HepG2 (cell line): ENCODE measurements around the gene MMAA. TPM values are rescaled to one million over a fixed set of nuclear protein-coding genes. Genes with fewer than 3 reads are reported as not detected.
A peak's percentile ranks its signal among the peaks of the same experiment; 100 is the strongest.

ENCODE experiments used
- GATAD1 ChIP-seq: IDR thresholded peaks from 2 replicates; pipeline ENCODE4 v1.6.1; 2016; ENCODE audit warnings: missing genetic modification reagents, missing compliant biosample characterization
- GPN1 ChIP-seq: sonication (generic); formaldehyde crosslinking; IDR thresholded peaks from 2 replicates; pipeline ENCODE4 v1.5.1; 2020; ENCODE audit warnings: missing genetic modification reagents, borderline replicate concordance
- JUN ChIP-seq: sonication (generic); formaldehyde crosslinking; IDR thresholded peaks from 2 replicates; pipeline ENCODE4 v1.4.0; 2020; ENCODE audit warnings: mild to moderate bottlenecking, missing genetic modification reagents
- NAIF1 ChIP-seq: sonication (generic); formaldehyde crosslinking; IDR thresholded peaks from 2 replicates; pipeline ENCODE4 v1.5.0; 2020; ENCODE audit warnings: mild to moderate bottlenecking, missing genetic modification reagents, borderline replicate concordance
- NFYC ChIP-seq: IDR thresholded peaks from 2 replicates; pipeline ENCODE4 v1.6.1; 2016; ENCODE audit warnings: missing genetic modification reagents, missing compliant biosample characterization
- SRSF1 ChIP-seq: fragments of 200-400 bp; formaldehyde crosslinking; optimal IDR thresholded peaks from 2 replicates; pipeline ENCODE3; 2017; ENCODE audit warnings: mild to moderate bottlenecking, low read depth, low read length, moderate library complexity
- TAF15 ChIP-seq: fragments of 200-400 bp; formaldehyde crosslinking; IDR thresholded peaks from one replicate; pipeline ENCODE4 v1.6.1; 2018; ENCODE audit warnings: mild to moderate bottlenecking, low read depth, low read length; ENCODE audit not compliant: poor library complexity, severe bottlenecking
- TBX2 ChIP-seq: sonication (generic); formaldehyde crosslinking; IDR thresholded peaks from 2 replicates; pipeline ENCODE4 v1.5.0; 2020; ENCODE audit warnings: missing genetic modification reagents, mild to moderate bottlenecking, borderline replicate concordance
- ZC3H13 ChIP-seq: sonication (generic); formaldehyde crosslinking; IDR thresholded peaks from 2 replicates; pipeline ENCODE4 v1.8.1; 2023; ENCODE audit warnings: mild to moderate bottlenecking, missing genetic modification reagents, moderate library complexity
- ZKSCAN5 ChIP-seq: sonication (generic); formaldehyde crosslinking; IDR thresholded peaks from 2 replicates; pipeline ENCODE4 v1.5.1; 2020; ENCODE audit warnings: mild to moderate bottlenecking, missing genetic modification reagents
- ZNF138 ChIP-seq: sonication (generic); formaldehyde crosslinking; IDR thresholded peaks from 2 replicates; pipeline ENCODE4 v1.5.0; 2020; ENCODE audit warnings: mild to moderate bottlenecking, low read depth, missing genetic modification reagents
- ZNF468 ChIP-seq: sonication (generic); formaldehyde crosslinking; IDR thresholded peaks from 2 replicates; pipeline ENCODE4 v1.8.0; 2022; ENCODE audit warnings: mild to moderate bottlenecking, moderate library complexity, missing genetic modification reagents
- ZNF616 ChIP-seq: sonication (generic); formaldehyde crosslinking; IDR thresholded peaks from 2 replicates; pipeline ENCODE4 v1.5.0; 2020; ENCODE audit warnings: low read depth, mild to moderate bottlenecking, missing genetic modification reagents
- ZNF678 ChIP-seq: sonication (generic); formaldehyde crosslinking; IDR thresholded peaks from 2 replicates; pipeline ENCODE4 v1.4.0; 2020; ENCODE audit warnings: mild to moderate bottlenecking, missing genetic modification reagents
- ZNF773 ChIP-seq: sonication (generic); formaldehyde crosslinking; IDR thresholded peaks from 2 replicates; pipeline ENCODE4 v1.4.0; 2020; ENCODE audit warnings: missing genetic modification reagents, borderline replicate concordance
- ZNF777 ChIP-seq: sonication (generic); formaldehyde crosslinking; IDR thresholded peaks from 2 replicates; pipeline ENCODE4 v1.4.0; 2020; ENCODE audit warnings: missing genetic modification reagents
- ZNF850 ChIP-seq: sonication (generic); formaldehyde crosslinking; conservative IDR thresholded peaks from 2 replicates; pipeline ENCODE4 v1.9.0; 2021; ENCODE audit warnings: mild to moderate bottlenecking, missing genetic modification reagents
- polyA plus RNA-seq, 8 experiments: library from polyadenylated mRNA; depleted of rRNA in 3 of 8; stranded (reverse) in 7 of 8; unstranded in 1 of 8; fragments of >200 nt; fragmentation: Illumina TruSeq in 4 of 8; extraction: Trizol in 4 of 8; gene quantifications; 2 replicates each; pipeline versions ENCODE4 v1.2.1 to v1.2.3, GENCODE V29; 2011 to 2016; ENCODE audit warnings: low read depth in 4 of 8, missing spikeins in 1 of 8, mixed read lengths in 1 of 8; ENCODE audit not compliant: insufficient read depth in 1 of 8
- total RNA-seq, 5 experiments: library from RNA; depleted of rRNA; stranded (reverse); fragments of >200 nt; fragmentation: Illumina TruSeq; extraction: Trizol; gene quantifications; 2 replicates each; pipeline ENCODE4 v1.2.3, GENCODE V29; 2016; ENCODE audit warnings: low read depth in 1 of 5
- TF ChIP-seq, protein P1 (sequence below): sonication (generic); formaldehyde crosslinking; IDR thresholded peaks from 2 replicates; pipeline ENCODE4 v1.4.0; 2020; ENCODE audit warnings: missing genetic modification reagents
- TF ChIP-seq, protein P2 (sequence below): sonication (generic); formaldehyde crosslinking; IDR thresholded peaks from 2 replicates; pipeline ENCODE4 v1.4.0; 2020; ENCODE audit warnings: missing genetic modification reagents, borderline replicate concordance

Gene MMAA
- total and polyA plus RNA-seq, 2 of the 13 experiments (the other 11 are each of a cell fraction or from before 2014, with no cell fraction given), result 1.3 to 2.8 TPM

DNA sequence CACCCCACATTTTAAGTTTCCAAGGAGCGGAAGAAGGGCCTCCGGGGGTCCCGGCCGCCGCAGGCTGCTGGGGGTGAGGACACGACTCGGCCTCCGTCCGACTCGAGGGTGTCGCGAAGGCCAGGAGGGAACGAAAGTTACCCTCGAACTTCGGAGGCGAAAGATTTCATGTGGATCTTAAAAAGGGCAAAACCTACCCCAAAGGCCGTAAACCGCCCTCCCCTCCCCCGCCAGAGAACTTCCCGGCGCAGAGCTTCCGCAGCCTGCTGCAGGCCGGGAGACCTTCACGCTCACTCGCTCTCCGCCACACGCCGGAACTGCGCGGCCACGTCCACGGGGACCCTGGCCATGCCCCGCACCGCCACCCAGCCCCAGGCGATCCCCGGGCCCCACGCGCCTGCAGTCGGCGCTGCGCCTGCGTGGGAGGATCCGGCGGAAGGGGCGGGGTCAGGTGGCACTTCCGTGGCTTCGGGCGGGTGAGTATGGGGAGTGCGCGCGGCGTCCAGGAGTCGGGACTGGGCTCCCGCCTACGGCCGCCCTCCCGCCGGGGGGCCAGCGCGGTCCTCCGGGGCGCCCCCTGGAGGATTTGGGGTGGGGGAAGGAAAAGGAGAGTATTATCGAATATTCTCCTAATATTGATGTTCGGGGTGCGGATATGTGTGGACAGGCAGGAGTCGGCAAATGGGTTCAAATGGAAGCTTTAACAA, at the start of gene MMAA (continued):
- TF ChIP-seq SRSF1, result peak; percentile 57
- 0 out of 2 replicates have a peak, but pooled peaks have one; percentile 60 for TF ChIP-seq ZNF678 (CRISPR knock-in tag)
- TF ChIP-seq ZNF468, result no peak
- TF ChIP-seq ZNF616, result peak; percentile 71; the same call in 1 of the 2 replicates
- TF ChIP-seq, protein P1, sequence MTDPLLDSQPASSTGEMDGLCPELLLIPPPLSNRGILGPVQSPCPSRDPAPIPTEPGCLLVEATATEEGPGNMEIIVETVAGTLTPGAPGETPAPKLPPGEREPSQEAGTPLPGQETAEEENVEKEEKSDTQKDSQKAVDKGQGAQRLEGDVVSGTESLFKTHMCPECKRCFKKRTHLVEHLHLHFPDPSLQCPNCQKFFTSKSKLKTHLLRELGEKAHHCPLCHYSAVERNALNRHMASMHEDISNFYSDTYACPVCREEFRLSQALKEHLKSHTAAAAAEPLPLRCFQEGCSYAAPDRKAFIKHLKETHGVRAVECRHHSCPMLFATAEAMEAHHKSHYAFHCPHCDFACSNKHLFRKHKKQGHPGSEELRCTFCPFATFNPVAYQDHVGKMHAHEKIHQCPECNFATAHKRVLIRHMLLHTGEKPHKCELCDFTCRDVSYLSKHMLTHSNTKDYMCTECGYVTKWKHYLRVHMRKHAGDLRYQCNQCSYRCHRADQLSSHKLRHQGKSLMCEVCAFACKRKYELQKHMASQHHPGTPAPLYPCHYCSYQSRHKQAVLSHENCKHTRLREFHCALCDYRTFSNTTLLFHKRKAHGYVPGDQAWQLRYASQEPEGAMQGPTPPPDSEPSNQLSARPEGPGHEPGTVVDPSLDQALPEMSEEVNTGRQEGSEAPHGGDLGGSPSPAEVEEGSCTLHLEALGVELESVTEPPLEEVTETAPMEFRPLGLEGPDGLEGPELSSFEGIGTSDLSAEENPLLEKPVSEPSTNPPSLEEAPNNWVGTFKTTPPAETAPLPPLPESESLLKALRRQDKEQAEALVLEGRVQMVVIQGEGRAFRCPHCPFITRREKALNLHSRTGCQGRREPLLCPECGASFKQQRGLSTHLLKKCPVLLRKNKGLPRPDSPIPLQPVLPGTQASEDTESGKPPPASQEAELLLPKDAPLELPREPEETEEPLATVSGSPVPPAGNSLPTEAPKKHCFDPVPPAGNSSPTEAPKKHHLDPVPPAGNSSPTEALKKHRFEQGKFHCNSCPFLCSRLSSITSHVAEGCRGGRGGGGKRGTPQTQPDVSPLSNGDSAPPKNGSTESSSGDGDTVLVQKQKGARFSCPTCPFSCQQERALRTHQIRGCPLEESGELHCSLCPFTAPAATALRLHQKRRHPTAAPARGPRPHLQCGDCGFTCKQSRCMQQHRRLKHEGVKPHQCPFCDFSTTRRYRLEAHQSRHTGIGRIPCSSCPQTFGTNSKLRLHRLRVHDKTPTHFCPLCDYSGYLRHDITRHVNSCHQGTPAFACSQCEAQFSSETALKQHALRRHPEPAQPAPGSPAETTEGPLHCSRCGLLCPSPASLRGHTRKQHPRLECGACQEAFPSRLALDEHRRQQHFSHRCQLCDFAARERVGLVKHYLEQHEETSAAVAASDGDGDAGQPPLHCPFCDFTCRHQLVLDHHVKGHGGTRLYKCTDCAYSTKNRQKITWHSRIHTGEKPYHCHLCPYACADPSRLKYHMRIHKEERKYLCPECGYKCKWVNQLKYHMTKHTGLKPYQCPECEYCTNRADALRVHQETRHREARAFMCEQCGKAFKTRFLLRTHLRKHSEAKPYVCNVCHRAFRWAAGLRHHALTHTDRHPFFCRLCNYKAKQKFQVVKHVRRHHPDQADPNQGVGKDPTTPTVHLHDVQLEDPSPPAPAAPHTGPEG (CRISPR knock-in tag), result peak; percentile 97
- no peak for TF ChIP-seq NFYC
- peak; percentile 85 for TF ChIP-seq GATAD1
- TF ChIP-seq ZNF138 (CRISPR knock-in tag), result peak; percentile 72; the same call in 1 of the 2 replicates
- TF ChIP-seq TAF15, result no peak
- no peak for TF ChIP-seq ZNF773 (CRISPR knock-in tag)
- TF ChIP-seq ZNF777, result peak; percentile 67; the same call in 1 of the 2 replicates
- TF ChIP-seq GPN1 (CRISPR knock-in tag), result no peak
- TF ChIP-seq, protein P2, sequence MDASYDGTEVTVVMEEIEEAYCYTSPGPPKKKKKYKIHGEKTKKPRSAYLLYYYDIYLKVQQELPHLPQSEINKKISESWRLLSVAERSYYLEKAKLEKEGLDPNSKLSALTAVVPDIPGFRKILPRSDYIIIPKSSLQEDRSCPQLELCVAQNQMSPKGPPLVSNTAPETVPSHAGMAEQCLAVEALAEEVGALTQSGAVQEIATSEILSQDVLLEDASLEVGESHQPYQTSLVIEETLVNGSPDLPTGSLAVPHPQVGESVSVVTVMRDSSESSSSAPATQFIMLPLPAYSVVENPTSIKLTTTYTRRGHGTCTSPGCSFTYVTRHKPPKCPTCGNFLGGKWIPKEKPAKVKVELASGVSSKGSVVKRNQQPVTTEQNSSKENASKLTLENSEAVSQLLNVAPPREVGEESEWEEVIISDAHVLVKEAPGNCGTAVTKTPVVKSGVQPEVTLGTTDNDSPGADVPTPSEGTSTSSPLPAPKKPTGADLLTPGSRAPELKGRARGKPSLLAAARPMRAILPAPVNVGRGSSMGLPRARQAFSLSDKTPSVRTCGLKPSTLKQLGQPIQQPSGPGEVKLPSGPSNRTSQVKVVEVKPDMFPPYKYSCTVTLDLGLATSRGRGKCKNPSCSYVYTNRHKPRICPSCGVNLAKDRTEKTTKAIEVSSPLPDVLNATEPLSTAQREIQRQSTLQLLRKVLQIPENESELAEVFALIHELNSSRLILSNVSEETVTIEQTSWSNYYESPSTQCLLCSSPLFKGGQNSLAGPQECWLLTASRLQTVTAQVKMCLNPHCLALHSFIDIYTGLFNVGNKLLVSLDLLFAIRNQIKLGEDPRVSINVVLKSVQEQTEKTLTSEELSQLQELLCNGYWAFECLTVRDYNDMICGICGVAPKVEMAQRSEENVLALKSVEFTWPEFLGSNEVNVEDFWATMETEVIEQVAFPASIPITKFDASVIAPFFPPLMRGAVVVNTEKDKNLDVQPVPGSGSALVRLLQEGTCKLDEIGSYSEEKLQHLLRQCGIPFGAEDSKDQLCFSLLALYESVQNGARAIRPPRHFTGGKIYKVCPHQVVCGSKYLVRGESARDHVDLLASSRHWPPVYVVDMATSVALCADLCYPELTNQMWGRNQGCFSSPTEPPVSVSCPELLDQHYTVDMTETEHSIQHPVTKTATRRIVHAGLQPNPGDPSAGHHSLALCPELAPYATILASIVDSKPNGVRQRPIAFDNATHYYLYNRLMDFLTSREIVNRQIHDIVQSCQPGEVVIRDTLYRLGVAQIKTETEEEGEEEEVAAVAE (CRISPR knock-in tag), result no peak
- no peak for TF ChIP-seq JUN (CRISPR knock-in tag)
- TF ChIP-seq TBX2, result peak; percentile 92
- TF ChIP-seq ZNF850, result no peak
- peak; percentile 64; the same call in 1 of the 2 replicates for TF ChIP-seq NAIF1 (CRISPR knock-in tag)
- TF ChIP-seq ZKSCAN5 (CRISPR knock-in tag), result no peak
- TF ChIP-seq ZC3H13 (CRISPR knock-in tag), result peak; percentile 58; the same call in 1 of the 2 replicates
